Right ventricle myocardium inferior (tissue), 1 donor: ENCODE data around the gene KLHL14. TPM values are rescaled to one million over a fixed set of nuclear protein-coding genes. Genes with fewer than 3 reads are reported as not detected.

ENCODE experiments used
- ATAC-seq: fragments of 200-7000 bp; cut with Tn5 transposase; one replicate; pipeline ENCODE4 v1.9.1; 2020; ENCODE audit warnings: mild to moderate bottlenecking, moderate library complexity
- DNase-seq: peaks from one replicate; pipeline ENCODE4 v3.0.0; 2021; ENCODE audit errors: missing footprints
- intact Hi-C: fragments of 100-400 bp; cut with DNase I; formaldehyde crosslinking; loops from one replicate; pipeline ENCODE4 v1.11.0; 2022
- total RNA-seq: library from RNA; stranded (reverse); fragmentation: NEBNext Ultra II Directional; extraction: Animal tissue kit (Norgen Biotek cat#: 25700); gene quantifications from one replicate; pipeline ENCODE4 v1.2.1, GENCODE V29; 2021
- donor health status: DM: no; HTN: yes; CAD: no; lungs with severe emphysema.

The KLHL14 gene
- total RNA-seq, 1 donor from 2014 or later, result not detected

- intact Hi-C loops, result no loop called here
- ATAC-seq, result no peak
- DNase-seq, result no peak
Observed at GRCh38 chr18:32730620-32731091, 42.2 kb downstream of the KLHL14 start.

GRCh38 chr18:32730068-32730467 is 42.8 kb downstream of the KLHL14 start:
- ATAC-seq, result no peak
- DNase-seq, result no peak
- intact Hi-C loops, result no loop called here

- ATAC-seq (no peak), DNase-seq (no peak)
- intact Hi-C loops, result no loop called here
Observed at GRCh38 chr18:32724071-32724749, 48.6 kb downstream of the KLHL14 start.

GRCh38 chr18:32722279-32722678 is 50.5 kb downstream of the KLHL14 start:
- DNase-seq, result no peak
- no peak for ATAC-seq
- intact Hi-C loops, result no loop called here

GRCh38 chr18:32717126-32717525 is 55.7 kb downstream of the KLHL14 start:
- DNase-seq, result no peak
- no peak for ATAC-seq
- intact Hi-C loops, result no loop called here

- DNase-seq (no peak), ATAC-seq (no peak)
Observed at GRCh38 chr18:32714571-32715148, 58.2 kb downstream of the KLHL14 start.

GRCh38 chr18:32712860-32713259 is 60.0 kb downstream of the KLHL14 start:
- ATAC-seq, result no peak
- intact Hi-C loops, result no loop called here
- no peak for DNase-seq

More at GRCh38 chr18:32714571-32715148, 58.2 kb downstream of the KLHL14 start:
- intact Hi-C loops, result no loop called here

- DNase-seq (no peak), ATAC-seq (no peak)
- intact Hi-C loops, result no loop called here
Observed at GRCh38 chr18:32711862-32712261, 61.0 kb downstream of the KLHL14 start.

GRCh38 chr18:32707586-32707985 is 65.2 kb downstream of the KLHL14 start:
- DNase-seq, result no peak
- no peak for ATAC-seq
- intact Hi-C loops, result no loop called here

GRCh38 chr18:32707147-32707546 is 65.7 kb downstream of the KLHL14 start:
- ATAC-seq, result no peak

GRCh38 chr18:32701313-32701712 is 71.5 kb downstream of the KLHL14 start:
- intact Hi-C loops, result no loop called here
- ATAC-seq (no peak), DNase-seq (no peak)

More at GRCh38 chr18:32707147-32707546, 65.7 kb downstream of the KLHL14 start:
- intact Hi-C loops, result no loop called here
- no peak for DNase-seq

- intact Hi-C loops, result no loop called here
- ATAC-seq, result no peak
- no peak for DNase-seq
Observed at GRCh38 chr18:32698153-32698552, 74.7 kb downstream of the KLHL14 start.

- intact Hi-C loops, result no loop called here
- ATAC-seq (no peak), DNase-seq (no peak)
Observed at GRCh38 chr18:32696376-32696775, 76.4 kb downstream of the KLHL14 start.

- intact Hi-C loops, result no loop called here
- ATAC-seq (no peak), DNase-seq (no peak)
Observed at GRCh38 chr18:32695534-32695933, 77.3 kb downstream of the KLHL14 start.

- intact Hi-C loops, result no loop called here
- no peak for ATAC-seq
- DNase-seq, result no peak
Observed at GRCh38 chr18:32688821-32689220, 84.0 kb downstream of the KLHL14 start.

- DNase-seq (no peak), ATAC-seq (no peak)
- intact Hi-C loops, result no loop called here
Observed at GRCh38 chr18:32684940-32685339, 87.9 kb downstream of the KLHL14 start.

- intact Hi-C loops, result no loop called here
- DNase-seq (no peak), ATAC-seq (no peak)
Observed at GRCh38 chr18:32684096-32684495, 88.7 kb downstream of the KLHL14 start.

- intact Hi-C loops, result no loop called here
- DNase-seq, result no peak
- ATAC-seq, result no peak
Observed at GRCh38 chr18:32683044-32683443, 89.8 kb downstream of the KLHL14 start.

GRCh38 chr18:32677578-32677977 is 95.2 kb downstream of the KLHL14 start:
- intact Hi-C loops, result no loop called here
- no peak for DNase-seq
- ATAC-seq, result no peak

- intact Hi-C loops, result no loop called here
- DNase-seq (no peak), ATAC-seq (no peak)
Observed at GRCh38 chr18:32674491-32674890, 98.3 kb downstream of the KLHL14 start.

GRCh38 chr18:32672398-32672797 is 100.4 kb downstream of the KLHL14 start:
- intact Hi-C loops, result no loop called here
- DNase-seq, result no peak
- no peak for ATAC-seq
